ENCODE results near the gene CCR7. TPM values are rescaled to one million over a fixed set of nuclear protein-coding genes. Genes with fewer than 3 reads are reported as not detected.
A peak's percentile ranks its signal among the peaks of the same experiment; 100 is the strongest.

The CCR7 gene
- total and polyA plus RNA-seq, 2 of the 13 experiments (the other 11 are each of a cell fraction or from before 2014, with no cell fraction given), result 0.04 to 0.53 TPM

GRCh38 chr17:40551091-40551878 is 14.0 kb downstream of the CCR7 start (continued):
- TF ChIP-seq, protein P1, sequence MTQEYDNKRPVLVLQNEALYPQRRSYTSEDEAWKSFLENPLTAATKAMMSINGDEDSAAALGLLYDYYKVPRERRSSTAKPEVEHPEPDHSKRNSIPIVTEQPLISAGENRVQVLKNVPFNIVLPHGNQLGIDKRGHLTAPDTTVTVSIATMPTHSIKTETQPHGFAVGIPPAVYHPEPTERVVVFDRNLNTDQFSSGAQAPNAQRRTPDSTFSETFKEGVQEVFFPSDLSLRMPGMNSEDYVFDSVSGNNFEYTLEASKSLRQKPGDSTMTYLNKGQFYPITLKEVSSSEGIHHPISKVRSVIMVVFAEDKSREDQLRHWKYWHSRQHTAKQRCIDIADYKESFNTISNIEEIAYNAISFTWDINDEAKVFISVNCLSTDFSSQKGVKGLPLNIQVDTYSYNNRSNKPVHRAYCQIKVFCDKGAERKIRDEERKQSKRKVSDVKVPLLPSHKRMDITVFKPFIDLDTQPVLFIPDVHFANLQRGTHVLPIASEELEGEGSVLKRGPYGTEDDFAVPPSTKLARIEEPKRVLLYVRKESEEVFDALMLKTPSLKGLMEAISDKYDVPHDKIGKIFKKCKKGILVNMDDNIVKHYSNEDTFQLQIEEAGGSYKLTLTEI (CRISPR knock-in tag; conservative IDR thresholded peaks at IDR 0.05), result no peak
- TF ChIP-seq, protein P2, sequence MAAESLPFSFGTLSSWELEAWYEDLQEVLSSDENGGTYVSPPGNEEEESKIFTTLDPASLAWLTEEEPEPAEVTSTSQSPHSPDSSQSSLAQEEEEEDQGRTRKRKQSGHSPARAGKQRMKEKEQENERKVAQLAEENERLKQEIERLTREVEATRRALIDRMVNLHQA (CRISPR knock-in tag; IDR thresholded peaks at IDR 0.05), result no peak
- TF ChIP-seq ZNF549 (CRISPR knock-in tag; IDR thresholded peaks at IDR 0.05), result no peak
- TF ChIP-seq SCMH1 (CRISPR knock-in tag; IDR thresholded peaks at IDR 0.05; ENCODE audit: borderline replicate concordance), result no peak
- TF ChIP-seq ZFP36L2 (CRISPR knock-in tag; IDR thresholded peaks at IDR 0.05), result no peak
- peak; percentile 92; the same call in 1 of the 2 replicates for TF ChIP-seq ZNF337 (CRISPR knock-in tag; IDR thresholded peaks at IDR 0.05; ENCODE audit: borderline replicate concordance, low read depth)
- TF ChIP-seq RBM22 (optimal IDR thresholded peaks at IDR 0.05; ENCODE audit: low read length), result no peak
- TF ChIP-seq ZNF382 (CRISPR knock-in tag; IDR thresholded peaks at IDR 0.05; ENCODE audit: borderline replicate concordance), result no peak
- TF ChIP-seq MAZ (IDR thresholded peaks at IDR 0.05; ENCODE audit: borderline replicate concordance, low read depth, low read length), result peak; percentile 30; the same call in 1 of the 2 replicates
- no peak for TF ChIP-seq MAZ (CRISPR knock-in tag; IDR thresholded peaks at IDR 0.05; ENCODE audit: low read depth)
- TF ChIP-seq NBN (conservative IDR thresholded peaks at IDR 0.05), result no peak
- no peak for TF ChIP-seq RBAK (CRISPR knock-in tag; IDR thresholded peaks at IDR 0.05)
- peak; percentile 92 for TF ChIP-seq TGIF2 (CRISPR knock-in tag; IDR thresholded peaks at IDR 0.05)
- TF ChIP-seq SRY (CRISPR knock-in tag; IDR thresholded peaks at IDR 0.05), result no peak
- TF ChIP-seq, protein P3, sequence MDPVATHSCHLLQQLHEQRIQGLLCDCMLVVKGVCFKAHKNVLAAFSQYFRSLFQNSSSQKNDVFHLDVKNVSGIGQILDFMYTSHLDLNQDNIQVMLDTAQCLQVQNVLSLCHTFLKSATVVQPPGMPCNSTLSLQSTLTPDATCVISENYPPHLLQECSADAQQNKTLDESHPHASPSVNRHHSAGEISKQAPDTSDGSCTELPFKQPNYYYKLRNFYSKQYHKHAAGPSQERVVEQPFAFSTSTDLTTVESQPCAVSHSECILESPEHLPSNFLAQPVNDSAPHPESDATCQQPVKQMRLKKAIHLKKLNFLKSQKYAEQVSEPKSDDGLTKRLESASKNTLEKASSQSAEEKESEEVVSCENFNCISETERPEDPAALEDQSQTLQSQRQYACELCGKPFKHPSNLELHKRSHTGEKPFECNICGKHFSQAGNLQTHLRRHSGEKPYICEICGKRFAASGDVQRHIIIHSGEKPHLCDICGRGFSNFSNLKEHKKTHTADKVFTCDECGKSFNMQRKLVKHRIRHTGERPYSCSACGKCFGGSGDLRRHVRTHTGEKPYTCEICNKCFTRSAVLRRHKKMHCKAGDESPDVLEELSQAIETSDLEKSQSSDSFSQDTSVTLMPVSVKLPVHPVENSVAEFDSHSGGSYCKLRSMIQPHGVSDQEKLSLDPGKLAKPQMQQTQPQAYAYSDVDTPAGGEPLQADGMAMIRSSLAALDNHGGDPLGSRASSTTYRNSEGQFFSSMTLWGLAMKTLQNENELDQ (CRISPR knock-in tag; IDR thresholded peaks at IDR 0.05; ENCODE audit: borderline replicate concordance), result no peak; the same call in 1 of the 2 replicates
- TF ChIP-seq IKZF1 (IDR thresholded peaks at IDR 0.05), result no peak
- 0 out of 2 replicates have a peak, but pooled peaks have one; percentile 24 for TF ChIP-seq ETS1 (CRISPR knock-in tag; IDR thresholded peaks at IDR 0.05)
- TF ChIP-seq ZNF263 (CRISPR knock-in tag; IDR thresholded peaks at IDR 0.05), result peak; percentile 68
- TF ChIP-seq ZNF260 (CRISPR knock-in tag; IDR thresholded peaks at IDR 0.05; ENCODE audit: borderline replicate concordance, low read depth), result no peak
- TF ChIP-seq POLR2AphosphoS2 (IDR thresholded peaks at IDR 0.05; ENCODE audit: low read depth, low read length), result no peak
- TF ChIP-seq SMAD3 (CRISPR knock-in tag; IDR thresholded peaks at IDR 0.05), result peak; percentile 97
- TF ChIP-seq NFE2 (CRISPR knock-in tag; IDR thresholded peaks at IDR 0.05), result no peak
- TF ChIP-seq ZNF747 (CRISPR knock-in tag; IDR thresholded peaks at IDR 0.05; ENCODE audit: borderline replicate concordance), result peak; percentile 36; the same call in 1 of the 2 replicates
- TF ChIP-seq ZNF589 (CRISPR knock-in tag; conservative IDR thresholded peaks at IDR 0.05), result peak; percentile 86
- no peak for TF ChIP-seq ATF7 (IDR thresholded peaks at IDR 0.05)
- peak; percentile 83 for TF ChIP-seq ATF7 (CRISPR knock-in tag; IDR thresholded peaks at IDR 0.05)
